ENCODE data around the gene PPP6R3.

The PPP6R3 gene

DNA sequence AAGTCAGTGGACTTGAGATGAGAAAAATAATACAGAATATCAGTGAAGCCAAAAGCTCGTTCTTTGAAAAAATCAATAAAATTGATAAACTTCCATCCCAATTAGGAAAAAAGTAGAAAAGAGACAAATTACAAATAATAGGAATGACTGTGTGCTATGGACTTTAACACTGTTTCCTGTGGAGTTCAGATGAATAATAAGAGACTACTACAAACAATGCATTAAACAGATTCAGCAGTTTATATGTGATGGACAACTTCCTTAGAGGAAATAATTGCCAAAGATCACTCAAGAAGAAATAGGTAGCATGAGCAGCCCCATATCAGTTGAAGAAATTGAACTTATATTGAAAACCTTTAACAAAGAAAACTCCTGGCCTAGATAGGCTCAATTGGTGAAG lies 99.7 kb downstream of the PPP6R3 start:
- DNase-seq (ENCODE audit: low spot score): no peak

GRCh38 chr11:68563454-68563853 lies 102.9 kb downstream of the PPP6R3 start:
- DNase-seq (ENCODE audit: low spot score): no peak

DNA sequence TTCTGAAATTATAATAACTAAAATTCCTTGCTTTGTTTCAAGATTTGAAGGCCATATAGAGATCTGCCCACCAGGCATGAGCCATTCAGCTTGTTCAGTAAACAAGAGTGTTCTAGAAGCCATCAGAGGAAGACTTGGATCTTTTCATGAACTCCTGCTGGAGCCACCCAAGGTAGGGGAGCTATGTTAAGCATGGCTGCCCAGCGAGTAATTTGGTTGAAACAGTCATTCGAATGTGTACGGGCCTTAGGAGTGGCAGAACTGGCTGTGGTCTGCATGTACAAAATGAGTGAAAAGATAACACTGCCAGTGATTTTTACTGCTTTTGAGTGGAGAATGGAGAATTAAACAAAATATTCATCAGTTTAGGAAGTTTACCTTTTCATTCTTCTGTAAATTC lies 103.7 kb downstream of the PPP6R3 start:
- no peak for DNase-seq (ENCODE audit: low spot score)

GRCh38 chr11:68565768-68566167 lies 105.2 kb downstream of the PPP6R3 start:
- DNase-seq (ENCODE audit: low spot score): no peak

GRCh38 chr11:68567553-68567952 lies 107.0 kb downstream of the PPP6R3 start:
- DNase-seq (ENCODE audit: low spot score): no peak

- no peak for DNase-seq (ENCODE audit: low spot score)
Measured at GRCh38 chr11:68569357-68569756, 108.8 kb downstream of the PPP6R3 start.

DNA sequence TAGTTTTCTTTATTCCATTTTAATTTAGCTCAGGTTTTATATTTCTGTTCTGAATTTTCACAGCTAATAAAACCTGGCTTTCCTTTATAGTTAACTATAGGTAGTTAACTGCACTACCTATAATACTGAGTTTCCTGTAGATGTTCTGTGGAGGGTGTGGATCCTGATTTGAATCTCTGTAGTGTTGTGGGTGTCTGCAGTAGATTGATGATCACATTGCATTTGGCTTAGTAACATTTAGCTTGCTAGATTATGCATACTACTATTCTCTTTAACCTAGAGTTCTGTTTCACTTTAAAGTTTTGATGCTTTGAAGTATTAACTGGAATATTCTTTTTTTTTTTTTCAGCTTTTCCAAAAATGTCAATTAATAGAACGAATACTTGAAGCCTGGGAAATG lies 110.1 kb downstream of the PPP6R3 start:
- no peak for DNase-seq (ENCODE audit: low spot score)

DNA sequence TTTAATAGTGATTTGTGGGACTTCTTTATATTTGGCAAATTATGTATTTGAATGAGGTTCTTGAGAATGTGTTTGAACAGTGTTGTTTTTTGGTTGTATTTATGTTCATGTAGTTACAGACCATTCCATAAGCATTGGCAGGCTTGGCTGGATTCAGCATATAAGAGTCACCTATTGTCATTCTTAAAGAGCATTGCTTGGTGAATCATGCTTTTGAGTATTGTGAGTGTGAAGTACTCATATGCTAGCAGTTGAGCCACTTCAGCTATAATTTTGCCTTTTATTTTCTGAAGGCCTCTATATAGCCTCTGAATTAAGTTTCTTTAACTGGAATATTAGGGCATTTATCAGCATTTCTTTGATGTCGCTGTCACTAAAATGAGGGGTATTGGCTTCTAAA lies 113.8 kb downstream of the PPP6R3 start:
- DNase-seq (ENCODE audit: low spot score): no peak

- no peak for DNase-seq (ENCODE audit: low spot score)
Measured at GRCh38 chr11:68575025-68575665, 114.6 kb downstream of the PPP6R3 start.

DNA sequence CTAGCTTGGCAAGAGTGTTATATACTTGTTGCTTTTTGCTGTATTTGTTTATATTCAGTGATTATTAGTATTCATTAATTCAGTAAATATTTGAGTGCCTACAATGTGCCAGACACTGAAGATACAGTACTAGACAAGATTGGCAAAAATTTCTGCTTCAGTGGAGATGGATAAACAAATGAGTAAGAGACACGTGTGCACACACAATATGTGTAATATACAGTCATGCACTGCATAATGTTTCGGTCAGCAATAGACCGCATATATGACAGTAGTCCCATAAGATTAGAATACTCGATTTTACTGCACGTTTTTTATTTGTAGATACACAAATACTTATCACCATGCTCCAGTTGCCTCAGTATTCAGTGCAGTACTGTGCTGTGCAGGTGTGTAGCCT lies 118.9 kb downstream of the PPP6R3 start:
- no peak for DNase-seq (ENCODE audit: low spot score)

DNA sequence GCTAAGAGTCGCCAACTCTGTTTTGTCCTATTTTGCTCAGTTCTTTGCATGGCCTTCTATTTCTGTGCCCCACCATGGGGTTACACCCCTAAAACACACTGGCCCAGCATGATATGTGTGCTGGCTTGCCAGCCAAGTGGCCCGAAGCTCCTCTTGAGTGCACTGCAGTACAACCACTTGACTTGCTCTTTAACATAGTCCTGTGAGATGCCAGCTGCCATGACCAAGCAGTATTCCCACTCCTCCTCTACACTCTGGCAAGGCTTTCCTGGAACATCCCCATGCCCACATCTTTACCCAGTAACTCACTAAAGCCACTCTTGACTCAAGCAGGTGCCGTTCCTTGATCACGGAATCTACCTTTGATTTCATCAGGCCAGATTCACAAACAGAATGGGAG lies 120.9 kb downstream of the PPP6R3 start:
- no peak for DNase-seq (ENCODE audit: low spot score)

- DNase-seq (ENCODE audit: low spot score): no peak
Measured at GRCh38 chr11:68581901-68582300, 121.3 kb downstream of the PPP6R3 start.

GRCh38 chr11:68582416-68583040 lies 122.0 kb downstream of the PPP6R3 start:
- no peak for DNase-seq (ENCODE audit: low spot score)

DNA sequence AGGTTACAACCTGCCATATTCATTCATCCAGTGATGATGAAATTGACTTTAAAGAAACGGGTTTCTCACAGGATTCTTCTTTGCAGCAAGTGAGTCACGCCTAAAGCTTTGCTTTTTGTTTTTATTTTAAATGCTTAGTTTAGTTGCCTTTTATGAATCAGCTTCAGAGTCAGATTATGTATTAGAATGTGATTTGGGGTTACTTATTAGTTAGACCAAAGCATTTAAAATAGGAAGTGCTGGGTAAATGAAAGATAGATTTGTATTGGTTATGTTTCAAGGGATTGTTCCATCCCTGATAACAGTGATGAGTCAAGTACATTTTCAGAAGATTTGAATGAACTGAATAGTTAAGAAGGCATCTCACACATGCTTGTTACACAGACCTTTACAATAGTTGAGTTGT lies 122.5 kb downstream of the PPP6R3 start:
- no peak for DNase-seq (ENCODE audit: low spot score)

GRCh38 chr11:68584097-68584496 lies 123.5 kb downstream of the PPP6R3 start:
- peak; percentile 83 for DNase-seq (ENCODE audit: low spot score)

GRCh38 chr11:68584991-68585524 lies 124.5 kb downstream of the PPP6R3 start:
- no peak for DNase-seq (ENCODE audit: low spot score)

GRCh38 chr11:68589547-68590216 lies 129.1 kb downstream of the PPP6R3 start:
- no peak for DNase-seq (ENCODE audit: low spot score)

DNA sequence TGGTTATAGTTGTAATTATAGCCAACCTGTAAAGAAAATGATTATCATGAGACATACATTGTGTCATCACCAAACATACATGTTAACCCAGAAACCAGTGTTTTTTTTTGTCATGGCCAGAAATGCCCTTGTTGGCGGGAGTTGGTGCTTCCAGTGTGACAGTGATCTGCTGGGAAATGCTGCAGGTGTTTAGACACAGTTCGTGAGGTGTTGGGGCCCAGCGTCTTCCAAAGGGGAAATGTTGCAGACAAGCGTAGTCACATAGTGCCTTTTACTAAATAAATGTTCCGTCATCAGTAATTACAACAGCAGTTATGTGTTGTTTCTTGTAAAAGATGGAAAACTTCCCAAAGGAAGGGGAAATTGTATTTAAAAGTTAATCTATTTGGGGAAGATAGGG lies 131.2 kb downstream of the PPP6R3 start:
- DNase-seq (ENCODE audit: low spot score): no peak

DNA sequence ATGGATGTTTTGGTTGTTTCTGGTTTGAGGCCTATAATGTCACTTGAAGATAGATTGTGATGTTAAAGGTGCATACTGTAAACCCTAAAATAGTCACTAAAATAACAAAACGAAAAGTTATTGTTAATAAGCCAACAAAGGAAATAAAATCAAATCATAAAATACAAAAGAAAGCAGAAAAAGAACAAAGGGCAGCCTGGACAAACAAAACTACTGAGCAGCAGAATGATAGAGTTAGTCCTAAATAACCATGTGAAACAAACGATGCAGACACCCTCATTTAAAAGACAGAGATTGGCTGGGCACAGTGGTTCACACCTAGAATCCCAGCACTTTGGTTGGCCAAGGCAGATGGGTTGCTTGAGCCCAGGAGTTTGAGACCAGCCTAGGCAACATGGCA lies 132.9 kb downstream of the PPP6R3 start:
- no peak for DNase-seq (ENCODE audit: low spot score)

DNA sequence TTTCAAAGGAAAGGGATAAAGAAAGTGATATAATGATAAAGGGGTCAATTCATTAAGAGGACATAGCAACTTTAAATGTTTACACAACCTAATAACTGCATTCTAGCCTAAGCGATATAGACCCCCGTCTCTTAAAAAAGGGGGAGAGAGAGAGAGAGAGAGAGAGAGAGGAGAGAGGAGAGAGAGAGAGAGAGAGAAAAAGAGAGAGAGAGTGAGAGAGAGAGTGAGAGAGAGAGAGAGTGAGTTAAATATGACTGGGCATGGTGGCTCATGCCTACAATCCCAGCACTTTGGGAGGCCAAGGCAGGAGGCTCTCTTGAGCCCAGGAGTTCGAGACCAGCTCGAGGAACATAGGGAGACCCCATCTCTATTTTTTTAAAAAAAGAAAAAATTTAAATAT lies 133.6 kb downstream of the PPP6R3 start:
- no peak for DNase-seq (ENCODE audit: low spot score)

DNA sequence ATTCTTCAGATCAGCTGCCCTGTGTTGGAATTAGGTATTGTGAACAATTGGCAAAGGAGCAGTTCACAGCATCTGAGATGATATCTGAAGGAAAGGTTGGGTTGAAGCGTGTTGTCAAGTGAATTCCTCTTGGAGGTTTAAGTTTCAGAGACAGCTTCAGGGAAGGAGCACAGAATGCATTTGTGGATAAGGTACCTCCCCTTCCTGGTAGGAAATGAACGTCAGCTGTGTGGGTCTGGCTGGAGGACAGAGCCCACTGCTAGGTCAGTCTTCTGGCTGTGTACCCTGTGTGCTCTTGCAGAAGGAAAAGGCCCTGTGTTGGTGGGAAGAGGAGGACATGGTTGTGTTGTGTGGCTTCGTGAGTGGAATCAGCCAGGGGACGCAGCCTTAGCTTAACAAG lies 135.7 kb downstream of the PPP6R3 start:
- no peak for DNase-seq (ENCODE audit: low spot score)

GRCh38 chr11:68598816-68599653 lies 138.5 kb downstream of the PPP6R3 start:
- DNase-seq (ENCODE audit: low spot score): no peak

Measured in iPS-NIHi11 (cell line).